ENCODE measurements around the gene CSTF1.
"Not testable (repeated sequence)": the region's sequence is repeated elsewhere in the genome, so short reads cannot be mapped to it uniquely, and the experiment has no call there.

CSTF1 gene

GRCh38 chr20:56409521-56409920, 17.1 kb downstream of the CSTF1 start:
- no peak for DNase-seq (ENCODE audit: low read depth in 2 of 2)

- no peak for DNase-seq (ENCODE audit: low read depth in 2 of 2)
Observed at GRCh38 chr20:56409956-56410355, 17.5 kb downstream of the CSTF1 start.

- DNase-seq (ENCODE audit: low read depth in 2 of 2) = not testable (repeated sequence)
Observed at GRCh38 chr20:56411287-56411686, 18.8 kb downstream of the CSTF1 start.

- peak in 1 of 2 experiments; percentile 40 for DNase-seq (ENCODE audit: low read depth in 2 of 2)
Observed at GRCh38 chr20:56411759-56412472, 19.5 kb downstream of the CSTF1 start, which contains the start of gene CASS4. CASS4 (plus strand) TSS chr20:56412260; CDS start chr20:56412459, 199 bp downstream.

- DNase-seq (ENCODE audit: low read depth in 2 of 2) = no peak
Observed at GRCh38 chr20:56412473-56412790, 20.0 kb downstream of the CSTF1 start.

GRCh38 chr20:56412949-56413348, 20.5 kb downstream of the CSTF1 start:
- no peak for DNase-seq (ENCODE audit: low read depth in 2 of 2)

- no peak for DNase-seq (ENCODE audit: low read depth in 2 of 2)
Observed at GRCh38 chr20:56414842-56415765, 22.7 kb downstream of the CSTF1 start.

GRCh38 chr20:56417402-56417801, 25.0 kb downstream of the CSTF1 start:
- no peak for DNase-seq (ENCODE audit: low read depth in 2 of 2)

- DNase-seq (ENCODE audit: low read depth in 2 of 2) = no peak
Observed at GRCh38 chr20:56417911-56418310, 25.5 kb downstream of the CSTF1 start.

GRCh38 chr20:56418385-56418861, 26.0 kb downstream of the CSTF1 start:
- DNase-seq (ENCODE audit: low read depth in 2 of 2) = no peak

GRCh38 chr20:56420028-56420427, 27.6 kb downstream of the CSTF1 start:
- DNase-seq (ENCODE audit: low read depth in 2 of 2) = no peak

GRCh38 chr20:56420940-56421688, 28.7 kb downstream of the CSTF1 start:
- DNase-seq (ENCODE audit: low read depth in 2 of 2) = no peak

- peak in 1 of 2 experiments; percentile 47 for DNase-seq (ENCODE audit: low read depth in 2 of 2)
Observed at GRCh38 chr20:56422076-56422823, 29.8 kb downstream of the CSTF1 start.

- no peak for DNase-seq (ENCODE audit: low read depth in 2 of 2)
Observed at GRCh38 chr20:56422824-56423189, 30.4 kb downstream of the CSTF1 start.

- no peak for DNase-seq (ENCODE audit: low read depth in 2 of 2)
Observed at GRCh38 chr20:56423211-56423610, 30.8 kb downstream of the CSTF1 start.

GRCh38 chr20:56423886-56424285, 31.4 kb downstream of the CSTF1 start:
- no peak for DNase-seq (ENCODE audit: low read depth in 2 of 2)

GRCh38 chr20:56424931-56425330, 32.5 kb downstream of the CSTF1 start:
- no peak for DNase-seq (ENCODE audit: low read depth in 2 of 2)

GRCh38 chr20:56426026-56426425, 33.6 kb downstream of the CSTF1 start:
- no peak for DNase-seq (ENCODE audit: low read depth in 2 of 2)

GRCh38 chr20:56426926-56427325, 34.5 kb downstream of the CSTF1 start:
- no peak for DNase-seq (ENCODE audit: low read depth in 2 of 2)

- DNase-seq (ENCODE audit: low read depth in 2 of 2) = no peak
Observed at GRCh38 chr20:56427797-56428196, 35.4 kb downstream of the CSTF1 start.

- no peak for DNase-seq (ENCODE audit: low read depth in 2 of 2)
Observed at GRCh38 chr20:56428410-56428809, 36.0 kb downstream of the CSTF1 start.
